Measurements from ENCODE around the gene STAP1.
"Not testable (repeated sequence)": the region's sequence is repeated elsewhere in the genome, so short reads cannot be mapped to it uniquely, and the experiment has no call there.

Gene STAP1

DNA sequence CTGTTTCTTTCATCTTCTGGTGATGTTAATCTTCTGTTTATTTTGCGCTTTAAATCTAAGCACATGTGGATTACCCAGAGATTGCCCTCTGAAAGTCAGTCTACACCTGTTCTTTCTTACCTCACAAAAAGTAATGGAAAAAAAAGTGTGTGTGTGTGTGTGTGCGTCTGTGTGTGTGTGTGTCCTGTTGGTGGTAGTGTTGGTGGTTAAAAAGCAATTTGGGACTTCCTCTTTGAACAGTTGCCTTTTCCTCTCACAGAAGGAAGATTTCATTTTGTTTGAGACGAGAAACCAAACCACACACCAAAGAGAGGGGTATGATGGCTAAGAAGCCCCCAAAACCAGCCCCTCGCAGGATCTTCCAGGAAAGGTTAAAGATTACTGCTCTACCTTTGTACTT lies at the start of gene STAP1:
Gene STAP1 (plus strand): TSS at position 235 of the 400 bp plus-strand sequence. CDS start 83 bp downstream, at position 318.
- in situ Hi-C loops (cut with MboI; ENCODE audit: low sequenced_read_pairs), result loop anchor here (25.0 kb wide), 1 partner anchor 329 kb away; the partner anchor contains the start of gene TMPRSS11D

DNA sequence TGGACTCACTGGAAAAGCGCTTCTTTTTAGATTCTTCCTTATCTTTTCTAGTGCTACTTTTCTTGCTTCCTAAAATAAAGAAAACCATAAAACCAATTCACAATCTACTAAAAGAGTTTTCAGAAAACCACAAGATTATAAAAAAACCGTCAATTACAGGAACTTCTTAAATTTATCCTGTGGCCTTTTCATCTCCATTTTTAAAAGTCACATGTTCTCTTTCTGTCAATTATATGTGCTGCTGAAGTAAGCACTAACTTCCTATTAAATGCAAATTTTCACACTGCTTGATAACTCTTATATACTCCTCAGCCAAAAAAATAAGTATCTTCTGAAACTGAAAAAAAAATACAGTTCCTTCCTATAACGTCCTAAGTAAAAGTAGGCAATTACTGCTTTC lies 46.0 kb upstream of the STAP1 start:
- in situ Hi-C loops (cut with MboI; ENCODE audit: low sequenced_read_pairs), result no loop called here

DNA sequence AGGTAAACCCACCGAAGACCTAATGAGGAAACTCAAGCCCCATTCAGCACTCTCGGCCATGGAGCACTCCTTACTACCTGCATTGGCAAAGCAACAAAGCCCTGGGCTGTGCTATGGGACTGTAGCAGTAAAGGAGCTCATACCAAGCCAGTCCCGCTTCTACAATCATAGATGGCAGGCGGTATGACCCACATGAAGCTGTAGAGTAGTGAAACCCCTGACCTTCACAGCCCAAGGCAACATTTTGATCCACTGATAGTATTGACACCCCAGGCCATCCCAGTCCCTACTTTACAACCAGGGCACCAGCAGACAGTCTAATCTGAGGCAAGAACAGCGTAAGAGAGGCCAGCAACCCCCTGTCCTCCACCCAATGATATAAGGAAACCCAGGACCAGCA lies 38.4 kb upstream of the STAP1 start:
- in situ Hi-C loops (cut with MboI; ENCODE audit: low sequenced_read_pairs), result no loop called here

DNA sequence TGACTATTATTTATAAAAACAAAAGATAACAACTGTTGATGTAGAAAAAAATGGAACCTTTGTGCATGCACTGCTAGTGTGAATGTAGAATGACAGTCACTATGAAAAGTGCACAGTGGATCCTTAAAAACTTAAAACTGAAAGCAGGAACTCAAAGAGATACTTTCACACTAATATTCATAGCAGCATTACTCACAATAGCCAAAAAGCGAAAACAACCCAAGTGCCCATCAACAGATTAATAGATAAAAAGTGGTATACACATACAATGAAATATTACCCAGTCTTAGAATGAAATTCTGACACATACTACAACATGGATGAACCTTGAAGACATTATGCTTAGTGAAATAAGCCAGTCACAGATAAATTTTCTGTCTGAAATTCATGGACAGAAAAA lies 37.0 kb upstream of the STAP1 start:
- in situ Hi-C loops (cut with MboI; ENCODE audit: low sequenced_read_pairs), result no loop called here

DNA sequence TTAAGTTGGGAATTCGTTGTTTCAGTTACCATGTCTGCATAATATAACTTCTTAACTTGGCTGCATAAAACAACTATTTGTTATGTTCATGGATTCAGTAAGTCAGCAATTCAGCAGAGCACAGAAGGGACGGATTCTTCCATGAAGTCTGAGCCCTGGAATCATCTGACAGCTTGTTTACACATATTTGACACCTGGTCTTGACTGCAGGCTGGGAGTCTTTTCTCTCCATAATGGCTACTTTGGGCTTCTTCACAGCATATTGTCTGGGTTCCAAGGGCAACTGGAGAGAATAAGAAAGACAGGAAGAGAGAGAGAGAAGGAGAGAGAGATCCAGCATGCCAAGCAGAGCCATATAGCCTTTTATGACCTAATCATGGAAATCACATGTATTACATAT lies 36.3 kb upstream of the STAP1 start:
- in situ Hi-C loops (cut with MboI; ENCODE audit: low sequenced_read_pairs), result no loop called here

GRCh38 chr4:67522851-67523671 lies 35.5 kb upstream of the STAP1 start:
- in situ Hi-C loops (cut with MboI; ENCODE audit: low sequenced_read_pairs), result no loop called here

- in situ Hi-C loops (cut with MboI; ENCODE audit: low sequenced_read_pairs), result not testable (repeated sequence)
Measured at GRCh38 chr4:67524140-67524539, 34.4 kb upstream of the STAP1 start.

GRCh38 chr4:67531379-67531962 lies 27.1 kb upstream of the STAP1 start:
- in situ Hi-C loops (cut with MboI; ENCODE audit: low sequenced_read_pairs), result no loop called here

GRCh38 chr4:67532397-67532796 lies 26.1 kb upstream of the STAP1 start:
- in situ Hi-C loops (cut with MboI; ENCODE audit: low sequenced_read_pairs), result not testable (repeated sequence)

- in situ Hi-C loops (cut with MboI; ENCODE audit: low sequenced_read_pairs), result no loop called here
Measured at GRCh38 chr4:67533112-67533511, 25.4 kb upstream of the STAP1 start.

DNA sequence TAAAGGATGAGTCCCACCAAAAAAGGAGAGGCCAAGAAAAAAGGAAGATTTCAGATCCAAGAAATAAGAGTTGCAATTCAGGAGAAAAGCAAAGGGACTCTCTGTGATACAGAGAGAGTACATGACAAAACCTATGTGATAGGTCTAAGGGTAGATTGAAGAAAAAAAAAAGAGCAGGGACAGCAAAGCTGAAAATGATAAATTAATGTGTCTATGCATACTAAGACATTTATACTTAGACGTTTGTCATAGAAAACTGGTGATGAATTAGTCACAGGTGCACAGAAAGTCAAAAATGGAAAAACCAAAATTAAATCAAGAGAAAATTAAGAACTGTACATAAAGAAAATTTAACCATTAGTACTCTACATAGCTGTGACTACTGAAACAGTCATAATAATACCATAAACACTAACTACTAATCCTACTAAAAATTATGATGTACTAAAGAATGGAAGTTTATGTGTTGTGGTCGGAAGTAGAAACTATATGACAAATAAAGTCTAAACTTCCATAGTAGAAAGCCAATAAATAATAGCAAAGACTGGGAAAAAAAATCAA lies 23.2 kb upstream of the STAP1 start:
- in situ Hi-C loops (cut with MboI; ENCODE audit: low sequenced_read_pairs), result no loop called here

DNA sequence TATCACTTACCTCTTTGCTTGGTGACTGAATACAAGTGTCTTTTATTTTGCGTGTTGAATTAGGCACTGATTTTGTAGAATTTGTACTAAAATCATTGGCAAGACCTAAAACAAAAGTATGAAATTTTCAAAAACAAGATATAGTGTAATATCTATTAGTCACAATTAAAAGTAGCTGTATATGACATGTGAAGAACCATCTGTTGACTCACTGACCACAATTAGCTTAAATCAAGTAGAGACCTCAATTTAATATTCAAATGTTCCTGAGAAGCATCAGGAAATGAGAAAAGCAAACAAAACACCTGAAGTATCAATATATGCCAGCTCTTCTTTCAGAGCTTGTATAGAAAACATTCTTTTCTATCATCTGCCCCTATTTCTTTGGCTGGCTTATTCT lies 18.7 kb upstream of the STAP1 start:
- in situ Hi-C loops (cut with MboI; ENCODE audit: low sequenced_read_pairs), result no loop called here

DNA sequence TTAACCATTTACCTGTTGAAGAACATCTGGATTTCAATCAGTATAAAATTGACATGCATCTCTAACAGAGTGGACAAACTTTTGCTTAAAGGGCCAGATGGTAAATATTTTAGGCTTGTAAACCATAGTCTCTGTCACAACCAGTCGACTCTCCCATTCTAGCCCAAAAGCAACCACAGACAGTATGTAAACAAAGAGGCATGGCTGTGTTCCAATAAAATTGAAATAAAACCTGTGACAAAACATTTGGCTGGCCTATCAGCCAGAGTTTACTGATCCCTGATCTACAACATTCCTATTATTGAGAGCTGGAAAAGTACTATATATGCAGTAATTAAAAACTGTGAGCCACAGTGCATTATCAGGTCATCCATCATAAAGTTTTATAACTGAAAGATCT lies 16.5 kb upstream of the STAP1 start:
- in situ Hi-C loops (cut with MboI; ENCODE audit: low sequenced_read_pairs), result no loop called here

- in situ Hi-C loops (cut with MboI; ENCODE audit: low sequenced_read_pairs), result no loop called here
Measured at GRCh38 chr4:67545199-67546003, 13.1 kb upstream of the STAP1 start, which contains the start of gene CENPC. CENPC (minus strand) TSS chr4:67545503; CDS start chr4:67545355, 148 bp downstream.

- in situ Hi-C loops (cut with MboI; ENCODE audit: low sequenced_read_pairs), result no loop called here
Measured at GRCh38 chr4:67546004-67546356, 12.5 kb upstream of the STAP1 start.

- in situ Hi-C loops (cut with MboI; ENCODE audit: low sequenced_read_pairs), result no loop called here
Measured at GRCh38 chr4:67546971-67547370, 11.6 kb upstream of the STAP1 start.

- in situ Hi-C loops (cut with MboI; ENCODE audit: low sequenced_read_pairs), result no loop called here
Measured at GRCh38 chr4:67549123-67549522, 9.4 kb upstream of the STAP1 start.

- in situ Hi-C loops (cut with MboI; ENCODE audit: low sequenced_read_pairs), result loop anchor here (25.0 kb wide), 1 partner anchor 337 kb away; the partner anchor contains the start of gene TMPRSS11D
Measured at GRCh38 chr4:67550451-67550850, 8.1 kb upstream of the STAP1 start.

DNA sequence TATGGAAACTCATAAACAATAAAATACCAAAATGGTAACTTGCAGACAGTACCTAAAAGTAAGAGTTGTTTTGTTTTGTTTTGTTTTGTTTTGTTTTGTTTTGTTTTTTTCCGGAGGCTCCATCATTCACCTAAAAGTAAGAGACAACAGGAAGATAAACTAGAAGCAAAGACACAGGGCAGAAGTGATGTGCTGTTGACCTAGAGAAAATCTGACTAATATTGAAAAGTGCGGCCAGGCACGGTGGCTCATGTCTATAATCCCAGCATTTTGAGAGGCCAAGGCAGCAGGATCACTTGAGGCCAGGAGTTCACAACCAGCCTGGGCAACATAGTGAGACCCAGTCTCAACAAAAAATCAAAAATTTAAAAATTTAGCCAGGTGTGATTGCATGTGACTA lies 7.7 kb upstream of the STAP1 start:
- in situ Hi-C loops (cut with MboI; ENCODE audit: low sequenced_read_pairs), result loop anchor here (25.0 kb wide), 1 partner anchor 336 kb away; the partner anchor contains the start of gene TMPRSS11D

DNA sequence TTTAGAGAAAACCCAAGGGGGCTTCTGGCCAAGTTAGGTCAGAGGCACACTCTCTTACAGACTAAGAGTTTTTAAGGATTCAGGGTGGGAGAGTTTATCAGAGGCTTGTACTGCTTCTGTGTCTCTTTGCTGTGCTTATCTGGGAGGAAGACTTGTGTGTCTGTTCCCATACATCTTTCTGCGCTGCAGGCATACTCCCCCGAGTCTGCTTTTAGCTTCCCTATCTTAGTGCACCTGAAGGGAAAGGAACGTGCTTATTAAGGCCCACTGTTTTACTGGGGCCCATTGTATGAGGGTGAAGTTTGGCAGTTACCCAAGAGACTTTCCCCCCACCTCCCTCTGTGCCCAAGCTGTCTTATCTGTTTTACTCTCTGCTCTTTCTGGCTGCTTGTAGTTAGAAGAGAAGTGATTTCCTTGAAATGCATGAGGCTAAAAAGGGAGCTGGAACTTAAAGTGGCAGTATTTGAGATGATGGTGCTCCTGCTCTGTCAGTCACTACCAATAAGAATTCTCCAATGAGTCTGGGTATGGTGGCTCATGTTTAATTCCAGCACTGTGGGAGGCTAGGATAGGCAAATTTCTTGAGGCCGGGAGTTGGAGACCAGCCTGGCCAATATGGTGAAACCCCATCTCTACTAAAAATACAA lies 6.3 kb upstream of the STAP1 start:
- in situ Hi-C loops (cut with MboI; ENCODE audit: low sequenced_read_pairs), result loop anchor here (25.0 kb wide), 1 partner anchor 335 kb away; the partner anchor contains the start of gene TMPRSS11D

Measured in HL-60/S4 (cell line).